GM12875 (cell line): ENCODE measurements around the gene PFKFB4.
"Not testable (repeated sequence)": the region's sequence is repeated elsewhere in the genome, so short reads cannot be mapped to it uniquely, and the experiment has no call there.

Source experiments
- H3K4me3 ChIP-seq: one replicate; pipeline ENCODE4 v1.5.1; 2011; ENCODE audit warnings: low read depth, low read length, control low read depth
- TF ChIP-seq, protein P1 (sequence below): IDR thresholded peaks from 2 replicates; pipeline ENCODE4 v1.5.1; 2011; ENCODE audit warnings: low read depth, mild to moderate bottlenecking, control low read depth, inconsistent platforms, low read length, moderate library complexity, borderline replicate concordance; ENCODE audit not compliant: insufficient read depth

PFKFB4 gene

DNA sequence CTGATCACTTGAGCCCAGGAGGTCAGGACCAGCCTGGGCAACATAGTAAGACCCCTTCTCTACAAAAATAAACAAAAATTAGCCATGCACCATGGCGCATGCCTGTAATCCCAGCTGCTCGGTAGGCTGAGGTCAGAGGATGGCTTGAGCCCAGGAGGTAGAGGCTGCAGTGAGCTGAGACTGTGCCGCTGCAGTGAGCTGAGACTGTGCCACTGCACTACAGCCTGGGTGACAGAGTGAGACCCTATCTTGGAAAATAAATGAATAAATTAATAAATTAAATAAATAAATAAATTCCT lies 63.5 kb downstream of the PFKFB4 start:
- no peak overlapping the region for H3K4me3 ChIP-seq
- TF ChIP-seq, protein P1, sequence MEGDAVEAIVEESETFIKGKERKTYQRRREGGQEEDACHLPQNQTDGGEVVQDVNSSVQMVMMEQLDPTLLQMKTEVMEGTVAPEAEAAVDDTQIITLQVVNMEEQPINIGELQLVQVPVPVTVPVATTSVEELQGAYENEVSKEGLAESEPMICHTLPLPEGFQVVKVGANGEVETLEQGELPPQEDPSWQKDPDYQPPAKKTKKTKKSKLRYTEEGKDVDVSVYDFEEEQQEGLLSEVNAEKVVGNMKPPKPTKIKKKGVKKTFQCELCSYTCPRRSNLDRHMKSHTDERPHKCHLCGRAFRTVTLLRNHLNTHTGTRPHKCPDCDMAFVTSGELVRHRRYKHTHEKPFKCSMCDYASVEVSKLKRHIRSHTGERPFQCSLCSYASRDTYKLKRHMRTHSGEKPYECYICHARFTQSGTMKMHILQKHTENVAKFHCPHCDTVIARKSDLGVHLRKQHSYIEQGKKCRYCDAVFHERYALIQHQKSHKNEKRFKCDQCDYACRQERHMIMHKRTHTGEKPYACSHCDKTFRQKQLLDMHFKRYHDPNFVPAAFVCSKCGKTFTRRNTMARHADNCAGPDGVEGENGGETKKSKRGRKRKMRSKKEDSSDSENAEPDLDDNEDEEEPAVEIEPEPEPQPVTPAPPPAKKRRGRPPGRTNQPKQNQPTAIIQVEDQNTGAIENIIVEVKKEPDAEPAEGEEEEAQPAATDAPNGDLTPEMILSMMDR = no peak

DNA sequence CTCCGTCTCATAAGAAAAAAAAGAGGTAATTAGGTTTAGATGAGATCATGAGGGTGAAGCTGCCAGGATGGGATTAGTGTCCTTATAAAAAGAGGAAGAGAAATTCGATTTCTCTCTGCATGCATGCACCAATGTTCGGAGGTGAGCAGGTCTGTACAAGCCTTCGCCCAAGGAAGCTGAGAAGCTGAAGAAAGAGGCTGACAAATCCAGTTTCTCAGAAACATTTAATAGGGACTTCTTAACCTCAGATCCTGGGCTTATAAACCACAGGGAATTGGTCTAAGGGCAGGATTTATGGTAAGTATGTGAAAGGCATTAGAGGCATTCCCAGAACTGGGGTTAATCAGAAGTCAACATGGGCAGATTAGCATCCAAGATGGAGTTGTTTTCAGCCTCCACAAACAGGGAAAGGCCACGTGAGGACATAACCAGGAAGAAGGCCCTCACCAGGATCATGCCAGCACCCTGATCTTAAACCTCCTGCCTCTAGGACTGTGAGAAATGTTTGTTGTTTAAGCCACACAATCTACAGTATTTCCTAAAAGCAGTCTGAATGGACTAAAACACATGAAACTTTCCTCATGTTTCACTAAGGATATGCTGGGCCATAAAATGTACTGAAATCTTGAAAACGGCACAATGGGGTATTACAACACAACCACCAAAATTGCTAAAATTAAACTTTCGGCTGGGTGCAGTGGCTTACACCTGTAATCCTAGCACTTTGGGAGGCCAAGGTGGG lies 64.0 kb downstream of the PFKFB4 start:
- TF ChIP-seq, protein P1 = no peak
- H3K4me3 ChIP-seq = no peak overlapping the region

DNA sequence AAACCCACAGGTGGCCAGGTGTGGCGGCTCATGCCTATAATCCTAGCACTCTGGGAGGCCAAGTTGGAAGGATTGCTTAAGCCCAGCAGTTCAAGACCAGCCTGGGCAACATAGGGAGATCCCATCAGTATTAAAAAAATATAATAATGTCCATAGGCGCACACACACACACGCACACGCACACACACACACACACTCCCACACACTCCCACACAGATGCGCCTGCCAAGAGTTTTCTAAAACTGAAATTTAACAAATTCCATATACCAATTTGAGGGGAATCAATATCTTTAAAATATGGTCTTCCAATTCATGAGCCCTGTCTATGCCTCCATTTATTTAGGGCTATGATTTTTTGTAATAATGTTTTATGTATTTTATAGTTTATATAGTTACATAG lies 69.7 kb downstream of the PFKFB4 start:
- TF ChIP-seq, protein P1 = no peak
- no peak overlapping the region for H3K4me3 ChIP-seq

DNA sequence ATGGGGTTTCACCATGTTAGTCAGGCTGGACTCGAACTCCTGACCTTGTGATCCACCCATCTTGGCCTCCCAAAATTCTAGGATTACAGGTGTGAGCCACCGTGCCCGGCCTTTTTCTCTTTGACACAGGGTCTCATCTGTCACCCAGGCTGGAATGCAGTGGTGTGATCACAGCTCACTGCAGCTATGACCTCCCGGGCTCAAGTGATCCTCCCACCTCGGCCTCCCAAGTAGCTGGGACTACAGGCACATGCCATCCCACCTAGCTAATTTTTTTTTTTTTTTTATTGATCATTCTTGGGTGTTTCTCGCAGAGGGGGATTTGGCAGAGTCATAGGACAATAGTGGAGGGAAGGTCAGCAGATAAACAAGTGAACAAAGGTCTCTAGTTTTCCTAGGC lies 73.8 kb downstream of the PFKFB4 start:
- H3K4me3 ChIP-seq = not testable (repeated sequence)

DNA sequence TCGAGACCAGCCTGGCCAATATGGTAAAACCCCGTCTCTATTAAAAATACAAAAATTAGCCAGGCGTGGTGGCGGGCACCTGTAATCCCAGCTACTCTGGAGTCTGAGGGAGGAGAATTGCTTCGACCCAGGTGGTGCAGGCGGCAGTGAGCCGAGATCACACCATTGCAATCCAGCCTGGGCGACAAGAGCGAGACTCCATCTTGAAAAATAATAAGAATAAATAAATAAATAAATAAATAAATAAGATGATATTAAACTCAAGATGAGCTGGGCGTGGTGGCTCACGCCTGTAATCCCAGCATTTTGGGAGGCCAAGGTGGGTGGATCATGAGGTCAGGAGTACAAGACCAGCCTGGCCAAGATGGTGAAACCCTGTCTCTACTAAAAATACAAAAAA lies 75.7 kb downstream of the PFKFB4 start:
- H3K4me3 ChIP-seq = not testable (repeated sequence)

DNA sequence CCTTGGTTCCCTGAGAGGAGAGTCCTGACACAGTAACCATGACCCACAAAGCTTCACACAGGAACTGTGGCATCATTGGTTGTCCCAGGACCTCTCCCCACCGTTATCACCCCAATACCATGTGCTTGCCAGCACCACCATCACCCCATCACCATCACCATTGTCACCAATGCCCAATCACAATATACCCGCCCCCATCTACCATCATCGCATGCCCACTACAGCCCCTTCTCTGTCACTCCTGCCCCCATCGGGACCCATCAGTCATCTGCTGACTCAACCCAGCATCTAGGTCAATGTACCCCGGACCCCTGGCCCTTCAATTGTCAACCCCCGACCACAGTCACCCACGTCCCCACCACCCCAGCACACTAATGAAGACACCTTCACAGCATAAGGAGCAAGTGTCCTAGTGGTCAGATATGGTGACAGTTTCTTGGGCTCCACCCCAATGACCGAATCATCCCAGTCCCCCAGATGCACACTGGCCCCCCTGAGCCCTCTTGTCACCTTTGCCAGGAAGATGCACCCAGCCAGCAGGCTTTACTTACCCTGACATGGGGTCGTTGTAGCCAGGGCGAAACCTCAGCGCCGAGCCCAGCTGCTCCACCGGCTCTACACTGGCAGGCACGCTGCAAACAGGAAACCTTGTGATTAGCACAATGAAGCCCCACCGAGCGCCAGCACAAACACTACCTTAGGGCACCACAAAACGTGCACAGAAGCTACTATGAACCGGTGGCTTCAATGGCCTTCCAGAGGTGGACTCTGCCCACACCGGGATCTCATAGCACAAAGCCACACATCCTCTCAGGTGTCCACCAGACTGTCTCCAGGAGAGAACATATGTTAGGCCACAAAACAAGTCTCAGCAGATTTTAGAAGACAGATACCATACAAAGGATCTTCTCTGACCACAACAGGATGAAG lies 77.7 kb downstream of the PFKFB4 start:
- TF ChIP-seq, protein P1 = no peak
- peak overlapping the region; percentile 11 for H3K4me3 ChIP-seq

DNA sequence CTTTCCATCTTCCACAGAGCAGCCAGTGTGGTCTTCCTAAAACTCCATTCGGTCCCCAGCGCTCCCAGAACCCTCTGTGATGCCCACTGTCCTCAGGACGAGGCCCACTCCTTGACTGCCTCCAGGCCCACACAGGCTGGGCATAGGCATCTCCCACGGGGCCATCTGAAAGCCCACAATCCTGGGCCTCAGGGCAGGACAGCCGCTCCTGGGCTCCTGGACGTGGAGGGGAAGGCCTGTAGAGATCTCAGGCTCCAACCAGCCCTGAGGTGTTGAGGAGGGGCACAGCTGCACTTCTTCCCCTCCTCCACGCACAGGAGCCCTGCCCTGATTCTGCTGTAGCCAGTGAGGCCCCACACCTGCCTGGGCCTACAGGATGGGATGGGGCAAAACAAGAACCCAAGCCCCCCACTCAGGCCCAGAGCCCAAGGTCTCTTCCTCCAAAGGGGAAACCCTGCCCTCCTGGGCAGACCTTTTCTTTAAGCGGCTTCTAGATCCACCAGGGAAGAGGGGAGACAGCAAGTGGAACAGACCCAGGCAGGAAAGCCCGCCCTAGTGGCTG lies 78.6 kb downstream of the PFKFB4 start:
- H3K4me3 ChIP-seq = no peak overlapping the region
- TF ChIP-seq, protein P1 = no peak
